NCI-H2081 (cell line): ENCODE data around the gene FAM13C.
"Not testable (repeated sequence)": the region's sequence is repeated elsewhere in the genome, so short reads cannot be mapped to it uniquely, and the experiment has no call there.

Experiments
- DNase-seq, 2 experiments: peaks; one replicate each; lab custom pipeline; 2025; lab: John Stamatoyannopoulos, UW

The FAM13C gene

DNA sequence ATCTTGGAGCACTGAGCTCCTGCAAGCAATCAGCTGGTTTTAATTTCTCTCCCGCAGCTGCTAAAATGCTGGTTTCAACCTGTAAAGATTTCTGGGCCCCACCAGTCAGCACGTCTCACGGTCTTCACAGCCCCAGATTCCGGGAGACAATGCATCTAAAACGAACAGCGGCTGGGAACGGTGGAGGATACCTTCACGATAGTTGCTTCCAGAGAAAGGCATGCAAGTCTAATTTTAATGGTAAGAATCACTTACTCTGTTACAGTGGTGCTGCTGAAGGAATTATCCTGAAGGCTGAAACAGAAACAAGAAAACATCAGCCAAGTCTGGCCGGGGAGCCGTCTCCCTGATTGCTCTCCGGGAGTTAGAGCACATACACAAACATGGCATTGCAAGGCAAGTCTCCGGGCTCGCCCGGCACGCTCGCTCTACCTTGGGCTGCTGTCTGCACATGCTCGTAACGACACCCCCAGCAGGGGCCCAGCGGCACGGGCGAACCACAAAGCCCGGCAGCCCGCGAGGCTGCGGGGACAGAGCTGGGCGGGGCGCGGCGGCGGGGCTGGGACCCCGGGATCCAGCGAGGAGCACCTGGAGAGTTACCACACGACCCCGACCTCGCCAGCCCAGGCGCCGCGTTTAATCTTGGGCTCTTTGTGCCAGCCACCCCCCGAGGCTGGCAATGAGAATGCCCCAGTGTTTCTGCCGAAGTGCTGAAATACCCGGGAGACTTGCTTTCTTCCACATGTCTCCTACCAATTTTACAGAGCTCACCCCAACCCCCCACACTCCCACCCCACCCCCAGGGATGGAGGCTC lies at the start of gene FAM13C:
FAM13C (minus strand) TSS at position 406 of the 815 bp plus-strand sequence; CDS start at position 317, 89 bp downstream.
- peak; percentile 76 to 91 for DNase-seq

DNA sequence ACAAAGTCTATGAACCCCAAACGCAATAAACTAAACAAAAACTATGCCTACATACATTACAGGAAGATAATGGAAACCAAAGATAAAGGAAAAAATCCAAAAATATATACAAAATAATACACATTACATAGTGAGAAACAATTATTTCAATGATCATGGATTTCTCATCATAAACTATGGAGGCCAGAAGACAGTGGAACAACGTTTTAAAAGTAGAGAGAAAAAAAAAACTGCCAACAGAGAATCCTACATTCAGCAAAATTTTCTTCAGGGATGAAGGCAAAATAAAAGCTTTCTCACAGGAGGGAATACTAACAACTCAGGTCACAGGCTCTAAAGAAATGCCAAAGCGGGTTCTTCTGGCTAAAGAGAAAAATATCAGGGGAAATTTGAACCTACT lies 42.9 kb upstream of the FAM13C start:
- DNase-seq: no peak

- no peak for DNase-seq
Observed at GRCh38 chr10:59400214-59400613, 37.9 kb upstream of the FAM13C start.

- DNase-seq: not testable (repeated sequence)
Observed at GRCh38 chr10:59399329-59399728, 37.0 kb upstream of the FAM13C start.

- no peak for DNase-seq
Observed at GRCh38 chr10:59397961-59398360, 35.6 kb upstream of the FAM13C start.

GRCh38 chr10:59395984-59396383 lies 33.6 kb upstream of the FAM13C start:
- no peak for DNase-seq

GRCh38 chr10:59393349-59393748 lies 31.0 kb upstream of the FAM13C start:
- DNase-seq: no peak

DNA sequence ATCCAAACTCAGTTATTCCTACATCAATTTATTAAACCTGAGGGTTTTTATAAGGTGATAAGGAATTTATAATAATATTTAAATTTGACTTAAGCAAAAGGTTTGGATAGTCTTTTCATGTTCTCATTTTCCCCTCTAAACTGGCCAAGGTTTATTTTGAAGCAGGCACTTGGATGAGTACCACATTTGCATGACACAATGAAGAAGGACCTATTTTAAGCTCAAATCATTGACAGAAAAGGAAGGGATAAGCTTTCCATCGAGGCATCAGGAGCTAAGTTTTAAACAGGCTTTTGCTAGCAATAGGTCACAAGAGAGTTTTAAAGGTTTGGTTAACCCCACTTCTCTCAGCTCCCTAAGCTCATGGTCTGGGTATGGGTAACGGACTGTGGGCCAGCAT lies 28.7 kb upstream of the FAM13C start:
- no peak for DNase-seq

DNA sequence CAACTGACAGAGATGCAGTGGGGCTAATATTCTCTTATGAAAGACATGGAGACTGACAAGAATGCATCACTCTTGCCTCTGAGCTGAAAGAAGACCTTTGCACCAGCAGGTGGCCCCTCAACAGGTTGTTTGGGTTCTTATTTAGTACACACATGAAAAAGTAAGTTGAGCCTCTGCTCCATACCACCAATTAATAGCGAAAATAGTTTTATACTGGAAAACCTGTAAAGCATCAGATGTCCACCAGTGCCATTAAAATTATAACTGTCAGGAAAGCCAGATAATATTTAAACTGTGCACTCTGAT lies 26.3 kb upstream of the FAM13C start:
- DNase-seq: no peak

DNA sequence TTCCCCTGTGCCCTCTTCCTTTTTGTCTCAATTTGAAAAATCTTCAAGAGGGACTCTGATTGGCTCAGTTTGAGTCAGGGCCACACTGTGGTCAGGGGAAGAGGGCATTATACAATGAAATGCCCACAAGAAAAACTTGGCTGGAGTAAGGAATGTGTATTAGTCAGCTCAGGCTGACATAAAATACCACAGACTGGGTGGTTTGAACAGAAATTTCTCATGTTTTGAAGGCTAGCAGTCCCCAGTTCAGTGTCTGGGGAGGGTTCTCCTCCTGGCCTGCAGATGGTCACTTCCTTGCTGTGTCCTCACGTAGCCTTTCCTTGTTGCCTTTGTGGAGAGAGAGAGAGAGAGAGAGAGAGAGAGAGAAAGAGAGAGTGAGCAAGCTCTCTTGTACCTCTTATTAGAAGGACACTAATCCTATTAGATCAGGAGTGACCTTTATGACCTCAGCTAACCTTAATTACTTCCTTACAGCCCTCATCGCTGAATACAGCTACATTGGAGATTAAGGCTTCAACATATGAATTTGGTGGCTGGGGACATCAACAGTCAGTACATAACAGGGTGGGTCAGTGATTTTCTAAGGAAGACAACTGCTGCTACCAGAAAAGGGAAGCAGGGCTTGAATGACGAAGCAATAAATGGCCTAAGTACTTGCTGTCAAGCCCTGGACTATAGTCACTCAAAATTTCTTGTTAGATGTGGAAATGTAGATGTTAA lies 25.8 kb upstream of the FAM13C start:
- DNase-seq: no peak

DNA sequence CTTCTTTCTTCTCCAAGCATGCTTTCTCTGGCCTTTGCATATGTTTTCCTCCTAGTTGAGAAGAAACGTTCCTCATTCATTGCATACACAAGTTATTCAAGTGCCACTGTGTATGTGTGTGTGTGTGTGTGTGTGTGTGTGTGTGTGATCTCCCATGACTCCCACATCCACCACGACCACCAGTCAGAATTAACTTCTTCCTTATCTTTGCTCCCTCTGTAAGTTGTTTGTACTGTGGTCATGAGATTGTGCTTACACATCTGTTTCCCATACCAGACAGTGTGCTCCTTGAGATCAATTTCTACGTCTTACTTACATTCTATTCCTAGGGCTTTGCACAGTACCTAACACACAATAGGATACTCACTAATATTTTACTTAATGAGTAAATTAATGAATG lies 22.4 kb upstream of the FAM13C start:
- no peak for DNase-seq

- DNase-seq: no peak
Observed at GRCh38 chr10:59383908-59384307, 21.6 kb upstream of the FAM13C start.

- DNase-seq: no peak
Observed at GRCh38 chr10:59383436-59383835, 21.1 kb upstream of the FAM13C start.

DNA sequence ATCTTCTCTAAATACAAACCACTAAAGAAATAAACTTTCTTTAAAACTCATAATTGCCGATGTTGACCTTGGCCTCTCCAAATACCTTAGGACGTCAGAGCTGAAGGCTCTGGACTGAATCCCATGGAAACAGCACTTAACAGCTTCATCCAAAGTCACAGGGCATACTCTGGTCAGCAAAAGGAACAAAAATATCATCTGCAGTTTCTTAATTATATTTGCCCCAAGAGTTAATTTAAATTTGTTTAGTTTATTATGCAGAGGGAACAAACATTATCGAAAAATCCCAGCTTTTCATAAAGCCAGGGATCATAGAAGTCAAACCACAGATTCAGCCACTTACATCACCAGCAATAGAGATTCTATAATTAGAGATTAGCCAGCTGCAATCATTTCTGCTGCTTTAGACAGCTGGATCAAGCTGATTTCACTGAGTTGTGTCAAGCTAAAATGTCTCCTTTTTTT lies 20.5 kb upstream of the FAM13C start:
- DNase-seq: no peak

DNA sequence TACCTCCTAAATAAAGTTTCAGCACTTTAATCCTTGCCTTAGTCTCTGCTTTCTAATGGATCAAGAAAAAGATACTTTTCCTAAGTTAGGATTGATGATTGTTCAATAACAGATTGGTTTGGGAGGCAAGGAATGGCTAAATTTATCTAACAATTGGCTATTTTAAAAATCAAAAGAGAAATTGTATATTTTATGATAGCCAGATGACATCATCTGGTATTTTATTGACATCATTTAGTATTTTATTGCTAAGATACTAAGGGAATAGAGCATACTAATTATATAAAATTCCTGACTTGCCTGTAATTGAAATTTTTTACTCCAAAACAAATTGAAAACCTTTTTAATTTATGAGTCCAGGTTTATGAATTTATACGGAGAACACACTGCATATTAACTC lies 19.3 kb upstream of the FAM13C start:
- DNase-seq: no peak

GRCh38 chr10:59376846-59377245 lies 14.5 kb upstream of the FAM13C start:
- no peak for DNase-seq

- no peak for DNase-seq
Observed at GRCh38 chr10:59375990-59376389, 13.6 kb upstream of the FAM13C start.

DNA sequence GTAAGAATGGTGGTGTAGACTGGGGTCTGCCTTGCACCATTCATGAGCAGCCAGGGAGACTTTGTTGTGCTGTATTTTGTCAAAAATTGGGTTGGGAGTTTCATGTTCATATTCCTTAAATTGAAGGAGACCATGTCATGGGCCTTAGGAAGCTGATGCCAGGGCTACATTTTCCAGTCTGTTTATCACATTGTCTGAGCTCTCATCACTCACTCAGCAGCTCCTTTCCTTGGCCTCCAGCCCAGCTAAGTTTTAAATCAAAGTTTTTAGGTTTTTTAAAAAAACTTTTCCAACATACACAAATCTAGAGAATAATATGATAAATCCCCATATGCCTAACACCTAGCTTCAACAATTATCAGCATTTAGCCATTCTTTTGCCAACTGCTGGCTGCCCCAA lies 12.6 kb upstream of the FAM13C start:
- no peak for DNase-seq

DNA sequence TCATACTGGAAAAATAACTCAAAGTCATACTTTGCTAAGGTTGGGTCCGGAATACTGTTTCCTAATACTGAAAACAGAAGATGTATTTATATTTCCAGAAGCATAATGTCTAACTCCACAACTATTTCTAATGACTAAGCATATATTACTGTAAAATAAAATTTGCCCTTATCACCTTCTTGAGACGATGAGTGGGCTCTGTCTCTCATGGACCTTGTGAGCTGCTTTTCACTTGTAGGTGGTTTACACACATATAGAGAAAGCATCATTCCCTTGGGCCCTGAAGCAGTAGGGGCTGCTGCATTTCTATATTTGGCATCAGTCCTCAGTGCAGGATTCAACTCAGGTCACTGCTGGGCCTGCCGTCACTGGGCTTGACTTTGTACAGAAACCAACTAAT lies 10.7 kb upstream of the FAM13C start:
- DNase-seq: no peak

DNA sequence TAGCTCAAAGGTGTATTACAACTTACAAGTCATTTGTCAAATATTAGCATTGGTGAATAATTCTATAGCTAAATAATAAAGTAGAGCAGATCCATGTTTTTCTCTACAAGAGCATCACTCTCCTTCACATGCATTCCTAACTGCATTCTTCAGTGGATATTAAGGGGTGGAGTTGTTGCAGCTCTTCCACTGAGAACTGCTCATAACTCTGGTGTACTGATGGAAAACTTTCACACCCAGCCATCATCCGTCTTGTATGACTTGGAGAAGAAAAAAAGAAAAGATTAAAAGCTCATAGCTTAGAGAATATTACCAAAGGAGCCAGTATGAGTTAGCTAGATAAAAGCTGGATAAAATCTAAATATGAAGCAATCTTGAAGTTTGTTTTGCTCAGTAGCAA lies 10.2 kb upstream of the FAM13C start:
- DNase-seq: no peak

- no peak for DNase-seq
Observed at GRCh38 chr10:59366290-59366689, 3.9 kb upstream of the FAM13C start.

GRCh38 chr10:59363446-59363958 lies 1.2 kb upstream of the FAM13C start:
- no peak for DNase-seq

DNA sequence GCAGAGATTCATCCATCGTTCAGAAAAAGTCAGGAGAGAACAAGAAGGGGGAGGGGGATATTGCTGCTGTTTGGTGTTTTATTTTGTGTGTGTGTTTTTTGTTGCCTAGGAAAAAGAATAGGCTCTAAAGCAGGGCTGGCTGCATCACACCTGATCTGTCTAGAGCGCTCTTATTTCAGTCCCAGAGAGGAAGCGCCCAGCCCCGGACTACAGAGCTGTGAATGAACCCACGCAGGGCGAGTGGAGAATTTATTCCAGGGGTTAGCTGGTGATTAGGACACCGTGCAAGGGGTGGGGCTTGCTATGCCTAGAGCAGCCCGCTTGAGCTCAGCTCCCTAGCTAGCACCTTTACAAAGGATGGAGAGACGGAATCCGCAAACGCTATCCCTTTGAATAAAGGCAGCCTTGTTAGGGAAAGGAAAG lies 621 bp upstream of the FAM13C start:
- DNase-seq: peak; percentile 62 to 78
